EH (cell line): ENCODE results near the gene CDH23.

Experiments used
- DNase-seq: peaks from one replicate; pipeline ENCODE4 v3.0.0-alpha.2; 2015; ENCODE audit warnings: low read depth

CDH23 gene

GRCh38 chr10:71440506-71441035 lies 43.9 kb downstream of the CDH23 start:
- no peak for DNase-seq

- DNase-seq = no peak
Measured at GRCh38 chr10:71442000-71442399, 45.3 kb downstream of the CDH23 start.

GRCh38 chr10:71442859-71443570 lies 46.3 kb downstream of the CDH23 start:
- DNase-seq = no peak

GRCh38 chr10:71443676-71444075 lies 47.0 kb downstream of the CDH23 start:
- DNase-seq = no peak

- no peak for DNase-seq
Measured at GRCh38 chr10:71444284-71445054, 47.7 kb downstream of the CDH23 start.

- no peak for DNase-seq
Measured at GRCh38 chr10:71447676-71448075, 51.0 kb downstream of the CDH23 start.

GRCh38 chr10:71448146-71448545 lies 51.4 kb downstream of the CDH23 start:
- DNase-seq = no peak

GRCh38 chr10:71449026-71449425 lies 52.3 kb downstream of the CDH23 start:
- DNase-seq = no peak

- DNase-seq = no peak
Measured at GRCh38 chr10:71451754-71452153, 55.0 kb downstream of the CDH23 start.

- DNase-seq = no peak
Measured at GRCh38 chr10:71453186-71453585, 56.5 kb downstream of the CDH23 start.

- no peak for DNase-seq
Measured at GRCh38 chr10:71454347-71454746, 57.6 kb downstream of the CDH23 start.

- DNase-seq = no peak
Measured at GRCh38 chr10:71455035-71455434, 58.3 kb downstream of the CDH23 start.

- DNase-seq = no peak
Measured at GRCh38 chr10:71456631-71457030, 59.9 kb downstream of the CDH23 start.

GRCh38 chr10:71457908-71458307 lies 61.2 kb downstream of the CDH23 start:
- no peak for DNase-seq

- DNase-seq = no peak
Measured at GRCh38 chr10:71458387-71458786, 61.7 kb downstream of the CDH23 start.

GRCh38 chr10:71459513-71459912 lies 62.8 kb downstream of the CDH23 start:
- DNase-seq = no peak

- DNase-seq = no peak
Measured at GRCh38 chr10:71460615-71461014, 63.9 kb downstream of the CDH23 start.

- no peak for DNase-seq
Measured at GRCh38 chr10:71461457-71461856, 64.7 kb downstream of the CDH23 start.

- no peak for DNase-seq
Measured at GRCh38 chr10:71462062-71462935, 65.6 kb downstream of the CDH23 start.

GRCh38 chr10:71463111-71463510 lies 66.4 kb downstream of the CDH23 start:
- DNase-seq = no peak

GRCh38 chr10:71465551-71466252 lies 69.0 kb downstream of the CDH23 start:
- no peak for DNase-seq

GRCh38 chr10:71466330-71466729 lies 69.6 kb downstream of the CDH23 start:
- DNase-seq = no peak
